ENCODE data around the gene FOXR1. TPM values are rescaled to one million over a fixed set of nuclear protein-coding genes. Genes with fewer than 3 reads are reported as not detected.

Gene FOXR1
- total RNA-seq, 1 experiment from 2014 or later, result not detected

- peaks cover 15% of the 10 kb centered on the region for H3K4me1 Mint-ChIP-seq
- no peak overlapping the region; the same call in 1 of the 2 replicates for H3K27ac Mint-ChIP-seq
- H3K36me3 Mint-ChIP-seq, result no peaks in the 10 kb centered on the region
- DNase-seq (ENCODE audit: low spot score) (no peak), ATAC-seq (no peak)
- CTCF ChIA-PET, result interaction anchor here (2.5 kb wide), 1 partner anchor 23 kb away, joined by 5 read pairs; the partner anchor contains the start of gene UPK2
- peaks cover 14% of the 10 kb centered on the region for H3K27me3 Mint-ChIP-seq (ENCODE audit: low read depth)
- H3K9me3 Mint-ChIP-seq, result no peaks in the 10 kb centered on the region
- TF ChIP-seq ATF2 (CRISPR knock-in tag; IDR thresholded peaks at IDR 0.05; ENCODE audit: borderline replicate concordance, low read depth), result no peak
- TF ChIP-seq ZNF281 (CRISPR knock-in tag; IDR thresholded peaks at IDR 0.05), result no peak
- TF ChIP-seq ATF6 (CRISPR knock-in tag; IDR thresholded peaks at IDR 0.05), result no peak
- TF ChIP-seq RORB (CRISPR knock-in tag; IDR thresholded peaks at IDR 0.05), result no peak
- TF ChIP-seq OVOL2 (CRISPR knock-in tag; IDR thresholded peaks at IDR 0.05; ENCODE audit: borderline replicate concordance), result no peak
- no peak for TF ChIP-seq AFF4 (CRISPR knock-in tag; IDR thresholded peaks at IDR 0.05; ENCODE audit: borderline replicate concordance)
- TF ChIP-seq CDX4 (CRISPR knock-in tag; IDR thresholded peaks at IDR 0.05; ENCODE audit: borderline replicate concordance), result no peak
- TF ChIP-seq GTF2I (CRISPR knock-in tag; conservative IDR thresholded peaks at IDR 0.05), result no peak
- TF ChIP-seq E2F5 (CRISPR knock-in tag; IDR thresholded peaks at IDR 0.05), result no peak
- no peak for TF ChIP-seq TEAD4 (CRISPR knock-in tag; IDR thresholded peaks at IDR 0.05)
- TF ChIP-seq ZNF396 (CRISPR knock-in tag; IDR thresholded peaks at IDR 0.05; ENCODE audit: borderline replicate concordance), result no peak
- no peak for TF ChIP-seq FOXP4 (CRISPR knock-in tag; IDR thresholded peaks at IDR 0.05)
- no peak overlapping the region for H3K4me3 Mint-ChIP-seq
- POLR2A ChIA-PET, result no interaction called here
Observed at GRCh38 chr11:118933486-118933885, 38.1 kb upstream of the FOXR1 start.

Data from WTC11 (cell line).